GM23248 (cell line): ENCODE data around the gene BDH1.

Experiments used
- EZH2 ChIP-seq: fragments of 200-600 bp; sonication (generic); IDR thresholded peaks from 2 replicates; pipeline ENCODE4 v1.6.1; 2018; ENCODE audit warnings: antibody characterized with exemption, mild to moderate bottlenecking; ENCODE audit not compliant: insufficient read depth, poor library complexity, severe bottlenecking
- EZH2phosphoT487 ChIP-seq: fragments of 200-600 bp; sonication (generic); IDR thresholded peaks from 2 replicates; pipeline ENCODE4 v1.6.1; 2018; ENCODE audit warnings: antibody characterized with exemption, moderate library complexity, mild to moderate bottlenecking, low read depth; ENCODE audit not compliant: insufficient read depth

- TF ChIP-seq EZH2, result no peak
- TF ChIP-seq EZH2phosphoT487, result no peak
These were observed 68.9 kb downstream of the BDH1 start for GRCh38 chr3:197486861-197487260.
